K562 (cell line): ENCODE results near the gene DEK. TPM values are rescaled to one million over a fixed set of nuclear protein-coding genes. Genes with fewer than 3 reads are reported as not detected.
A peak's percentile ranks its signal among the peaks of the same experiment; 100 is the strongest.

Source experiments
- BRF1 ChIP-seq: IDR thresholded peaks from 3 replicates; pipeline ENCODE4 v1.6.1; 2011; ENCODE audit warnings: borderline replicate concordance, mild to moderate bottlenecking; ENCODE audit not compliant: insufficient read length; ENCODE audit errors: extremely low read depth
- BRF2 ChIP-seq: IDR thresholded peaks from 3 replicates; pipeline ENCODE4 v1.6.1; 2011; ENCODE audit warnings: borderline replicate concordance, mild to moderate bottlenecking; ENCODE audit not compliant: insufficient read length, insufficient read depth
- CHD4 ChIP-seq: fragments of 200-600 bp; sonication (generic); IDR thresholded peaks from 3 replicates; pipeline ENCODE4 v1.6.1; 2012; ENCODE audit warnings: low read depth, mild to moderate bottlenecking, mixed read lengths, low read length, inconsistent platforms; ENCODE audit not compliant: insufficient read depth, insufficient replicate concordance, poor library complexity, severe bottlenecking
- CREB1 ChIP-seq, 2 experiments: sonication (generic) in 1 of 2; formaldehyde crosslinking in 1 of 2; IDR thresholded peaks; 2 replicates each; pipeline versions ENCODE4 v1.6.1 to v1.8.0; 2012 to 2022; ENCODE audit warnings: inconsistent platforms in 1 of 2, mild to moderate bottlenecking in 1 of 2, missing genetic modification reagents in 1 of 2, moderate library complexity in 1 of 2
- HNRNPLL ChIP-seq: fragments of 200-400 bp; formaldehyde crosslinking; IDR thresholded peaks from 2 replicates; pipeline ENCODE4 v1.6.1; 2017; ENCODE audit warnings: low read length, low read depth, mild to moderate bottlenecking; ENCODE audit not compliant: poor library complexity, severe bottlenecking
- HOMEZ ChIP-seq: fragments of 250-450 bp; sonication (Bioruptor Pico); IDR thresholded peaks from 2 replicates; pipeline ENCODE4 v1.4.0; 2020; ENCODE audit warnings: mild to moderate bottlenecking, moderate library complexity
- IFI16 ChIP-seq: fragments of 250-450 bp; sonication (Bioruptor Pico); IDR thresholded peaks from 2 replicates; pipeline ENCODE4 v2.1.2; 2022; ENCODE audit warnings: mild to moderate bottlenecking, inconsistent platforms
- IRF1 ChIP-seq: sonication (generic); formaldehyde crosslinking; IDR thresholded peaks from 2 replicates; pipeline ENCODE4 v1.8.0; 2022; ENCODE audit warnings: missing genetic modification reagents, mild to moderate bottlenecking, borderline replicate concordance
- KDM4B ChIP-seq, 2 experiments: fragments of 450-650 bp in 1 of 2; sonication (generic) in 1 of 2; IDR thresholded peaks; 2 replicates each; pipeline ENCODE4 v1.6.1; 2016 to 2017; ENCODE audit warnings: borderline replicate concordance in 2 of 2, antibody characterized with exemption in 1 of 2, low read depth in 1 of 2, mild to moderate bottlenecking in 1 of 2
- KLF1 ChIP-seq: fragments of 450-650 bp; IDR thresholded peaks from 2 replicates; pipeline ENCODE4 v1.6.1; 2016; ENCODE audit warnings: missing genetic modification characterization, missing compliant biosample characterization
- MAX ChIP-seq: sonication (generic); formaldehyde crosslinking; IDR thresholded peaks from 2 replicates; pipeline ENCODE4 v1.9.0; 2022; ENCODE audit warnings: mild to moderate bottlenecking, missing genetic modification reagents
- NFYB ChIP-seq: IDR thresholded peaks from 2 replicates; pipeline ENCODE4 v1.6.1; 2011; ENCODE audit warnings: mild to moderate bottlenecking, moderate library complexity; ENCODE audit not compliant: insufficient read length; ENCODE audit errors: extremely low read depth
- NUFIP1 ChIP-seq: fragments of 450-650 bp; IDR thresholded peaks from 2 replicates; pipeline ENCODE4 v1.6.1; 2018; ENCODE audit not compliant: partially characterized antibody
- SPI1 ChIP-seq: IDR thresholded peaks from 2 replicates; pipeline ENCODE4 v1.6.1; 2011; ENCODE audit warnings: low read depth, low read length, control low read depth, borderline replicate concordance
- TGIF2 ChIP-seq: sonication (generic); formaldehyde crosslinking; IDR thresholded peaks from 2 replicates; pipeline ENCODE4 v1.8.1; 2022; ENCODE audit warnings: mild to moderate bottlenecking, missing genetic modification reagents, moderate library complexity
- ZNF263 ChIP-seq: sonication (generic); formaldehyde crosslinking; IDR thresholded peaks from 2 replicates; pipeline ENCODE4 v1.8.0; 2022; ENCODE audit warnings: mild to moderate bottlenecking, missing genetic modification reagents, borderline replicate concordance
- ZNF583 ChIP-seq: fragments of 250-450 bp; sonication (Bioruptor Pico); IDR thresholded peaks from 2 replicates; pipeline ENCODE4 v1.4.0; 2020
- ZNF76 ChIP-seq: fragments of 250-450 bp; sonication (Bioruptor Pico); IDR thresholded peaks from 2 replicates; pipeline ENCODE4 v1.4.0; 2020; ENCODE audit warnings: mild to moderate bottlenecking, moderate library complexity, borderline replicate concordance
- polyA plus RNA-seq, 8 experiments: library from polyadenylated mRNA; depleted of rRNA in 4 of 8; stranded (reverse) in 5 of 8; unstranded in 3 of 8; fragments of >200 nt; fragmentation: Nextera tagmentation in 2 of 8; fragmentation: Illumina TruSeq in 1 of 8; extraction: Ambion mirVana in 2 of 8; extraction: Trizol in 1 of 8; gene quantifications; 2 replicates each; pipeline versions ENCODE4 v1.2.1 to v1.2.3, GENCODE V29; 2011 to 2014; ENCODE audit warnings: inconsistent platforms in 1 of 8, missing spikeins in 1 of 8
- total RNA-seq, 7 experiments: library from RNA; depleted of rRNA in 6 of 7; stranded (reverse); fragments of >200 nt in 6 of 7; fragmentation: Illumina TruSeq in 2 of 7; extraction: Trizol in 2 of 7; gene quantifications; 2 replicates each; pipeline versions ENCODE4 v1.2.1 to v1.2.3, GENCODE V29; 2011 to 2021; ENCODE audit warnings: low replicate concordance in 1 of 7
- TF ChIP-seq, protein P1 (sequence below): fragments of 450-650 bp; IDR thresholded peaks from 2 replicates; pipeline ENCODE4 v1.7.1; 2018; ENCODE audit warnings: mild to moderate bottlenecking, low read depth; ENCODE audit not compliant: partially characterized antibody

DEK gene
- total and polyA plus RNA-seq, 9 of the 15 experiments (the other 6 are each of a cell fraction or from before 2014, with no cell fraction given), result 82.3 to 338 (median 184) TPM

DNA sequence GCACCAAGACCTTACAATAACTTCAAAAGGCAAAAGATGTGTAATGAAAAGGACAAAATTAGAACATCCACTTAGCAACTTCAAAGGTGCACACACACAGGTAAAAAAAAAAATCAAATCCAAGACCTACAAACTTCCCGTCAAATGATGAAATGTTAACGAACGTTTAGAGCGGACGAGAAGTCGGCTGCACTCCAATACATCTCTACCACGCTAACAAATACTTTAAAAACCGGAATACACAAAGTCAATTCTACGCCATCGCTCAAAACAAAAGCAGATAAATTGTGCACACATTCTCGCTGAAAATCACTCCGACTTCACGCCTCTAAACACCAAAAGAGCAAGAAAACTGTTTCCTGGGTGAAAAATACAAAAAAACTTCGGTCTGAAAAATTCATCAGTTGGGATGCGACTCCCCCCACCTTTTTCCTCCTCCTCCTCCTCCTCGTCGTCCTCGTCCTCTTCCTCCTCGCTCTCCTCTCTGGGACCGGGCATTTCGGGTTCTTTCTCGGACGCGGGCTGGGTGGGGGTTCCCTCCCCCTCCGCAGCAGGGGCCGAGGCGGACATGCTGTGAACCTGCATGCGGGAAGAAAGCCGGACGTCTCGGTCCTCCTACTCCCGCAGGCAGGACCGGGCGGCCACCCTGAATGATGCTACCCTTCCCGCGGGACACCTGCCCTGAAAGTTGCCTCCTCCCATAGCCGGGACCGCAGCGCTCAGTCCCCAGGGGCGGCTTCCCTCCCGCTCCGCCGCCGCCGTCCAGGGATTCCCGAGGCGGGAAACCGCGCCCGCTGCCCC lies 712 bp downstream of the DEK start (continued):
- TF ChIP-seq CHD4 (no peak), ZNF76 (CRISPR knock-in tag) (no peak), ZNF263 (CRISPR knock-in tag) (peak; percentile 84), BRF1 (no peak), HNRNPLL (peak; percentile 44), HOMEZ (CRISPR knock-in tag) (no peak), KLF1 (tag) (no peak), IRF1 (no peak), MAX (0 out of 2 replicates have a peak, but pooled peaks have one; percentile 17), TGIF2 (CRISPR knock-in tag) (no peak), BRF2 (no peak), IFI16 (CRISPR knock-in tag) (no peak), NFYB (no peak), KDM4B (IDR thresholded peaks at IDR 0.05; ENCODE audit: borderline replicate concordance in 2 of 2, low read depth in 1 of 2) (no peak), NUFIP1 (no peak), SPI1 (no peak), CREB1 (IDR thresholded peaks at IDR 0.05) (no peak), CREB1 (CRISPR knock-in tag; IDR thresholded peaks at IDR 0.05) (no peak), ZNF583 (CRISPR knock-in tag) (no peak)
- TF ChIP-seq, protein P1, sequence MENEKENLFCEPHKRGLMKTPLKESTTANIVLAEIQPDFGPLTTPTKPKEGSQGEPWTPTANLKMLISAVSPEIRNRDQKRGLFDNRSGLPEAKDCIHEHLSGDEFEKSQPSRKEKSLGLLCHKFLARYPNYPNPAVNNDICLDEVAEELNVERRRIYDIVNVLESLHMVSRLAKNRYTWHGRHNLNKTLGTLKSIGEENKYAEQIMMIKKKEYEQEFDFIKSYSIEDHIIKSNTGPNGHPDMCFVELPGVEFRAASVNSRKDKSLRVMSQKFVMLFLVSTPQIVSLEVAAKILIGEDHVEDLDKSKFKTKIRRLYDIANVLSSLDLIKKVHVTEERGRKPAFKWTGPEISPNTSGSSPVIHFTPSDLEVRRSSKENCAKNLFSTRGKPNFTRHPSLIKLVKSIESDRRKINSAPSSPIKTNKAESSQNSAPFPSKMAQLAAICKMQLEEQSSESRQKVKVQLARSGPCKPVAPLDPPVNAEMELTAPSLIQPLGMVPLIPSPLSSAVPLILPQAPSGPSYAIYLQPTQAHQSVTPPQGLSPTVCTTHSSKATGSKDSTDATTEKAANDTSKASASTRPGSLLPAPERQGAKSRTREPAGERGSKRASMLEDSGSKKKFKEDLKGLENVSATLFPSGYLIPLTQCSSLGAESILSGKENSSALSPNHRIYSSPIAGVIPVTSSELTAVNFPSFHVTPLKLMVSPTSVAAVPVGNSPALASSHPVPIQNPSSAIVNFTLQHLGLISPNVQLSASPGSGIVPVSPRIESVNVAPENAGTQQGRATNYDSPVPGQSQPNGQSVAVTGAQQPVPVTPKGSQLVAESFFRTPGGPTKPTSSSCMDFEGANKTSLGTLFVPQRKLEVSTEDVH, result no peak
